Muscle of leg (tissue), 11 donors: ENCODE data around the gene ACSS1. TPM values are rescaled to one million over a fixed set of nuclear protein-coding genes. Genes with fewer than 3 reads are reported as not detected.

Experiments used
- DNase-seq: peaks from one replicate; pipeline ENCODE4 v3.0.0; 2013
- H3K27ac ChIP-seq: one replicate; pipeline ENCODE4 v1.5.1; 2013; ENCODE audit warnings: mild to moderate bottlenecking, low read length, control low read depth
- H3K27me3 ChIP-seq: one replicate; pipeline ENCODE4 v1.6.1; 2013; ENCODE audit warnings: low read length; ENCODE audit not compliant: control insufficient read depth, insufficient read depth
- H3K36me3 ChIP-seq: one replicate; pipeline ENCODE4 v1.6.1; 2013; ENCODE audit warnings: low read length; ENCODE audit not compliant: control insufficient read depth, insufficient read depth
- H3K4me1 ChIP-seq: one replicate; pipeline ENCODE4 v1.6.1; 2013; ENCODE audit warnings: low read length; ENCODE audit not compliant: control insufficient read depth, insufficient read depth
- H3K4me3 ChIP-seq: one replicate; pipeline ENCODE4 v1.5.1; 2013; ENCODE audit warnings: low read length, control low read depth
- H3K9me3 ChIP-seq: replicated peaks from 2 replicates; pipeline ENCODE4 v1.6.1; 2013; ENCODE audit warnings: low read depth, low read length; ENCODE audit not compliant: control insufficient read depth
- WGBS: methylation state at CpG from one replicate; pipeline ENCODE4 v1.1.5; 2013; ENCODE audit warnings: missing lambda C conversion rate; ENCODE audit not compliant: insufficient coverage; 5-methylcytosine and 5-hydroxymethylcytosine counted together
- polyA plus RNA-seq, 8 donors: library from polyadenylated mRNA; unstranded; fragments of 120-200 nt; gene quantifications; one replicate each; pipeline versions ENCODE4 v1.2.1 to v1.2.3, GENCODE V29; 2013; ENCODE audit warnings: inconsistent platforms in 1 of 8, low replicate concordance in 1 of 8; ENCODE audit not compliant: insufficient read length in 8 of 8, insufficient read depth in 1 of 8
- total RNA-seq: library from RNA; stranded (reverse); fragments of 120-200 nt; gene quantifications from one replicate; pipeline ENCODE4 v1.2.4, GENCODE V29; 2013

Gene ACSS1
- total and polyA plus RNA-seq, 9 donors, result 10.5 to 28.9 (median 21.2) TPM

GRCh38 chr20:24989162-24989561 lies 68.8 kb downstream of the ACSS1 start:
- no peaks in the 10 kb centered on the region for H3K36me3 ChIP-seq
- H3K27me3 ChIP-seq, result no peaks in the 10 kb centered on the region
- 93% methylated on average over 3 of the region's 3 CpGs for WGBS
- H3K9me3 ChIP-seq, result no peaks in the 10 kb centered on the region
- DNase-seq, result no peak
- H3K4me1 ChIP-seq, result peaks cover 14% of the 10 kb centered on the region
- no peak overlapping the region for H3K27ac ChIP-seq
- no peak overlapping the region for H3K4me3 ChIP-seq

DNA sequence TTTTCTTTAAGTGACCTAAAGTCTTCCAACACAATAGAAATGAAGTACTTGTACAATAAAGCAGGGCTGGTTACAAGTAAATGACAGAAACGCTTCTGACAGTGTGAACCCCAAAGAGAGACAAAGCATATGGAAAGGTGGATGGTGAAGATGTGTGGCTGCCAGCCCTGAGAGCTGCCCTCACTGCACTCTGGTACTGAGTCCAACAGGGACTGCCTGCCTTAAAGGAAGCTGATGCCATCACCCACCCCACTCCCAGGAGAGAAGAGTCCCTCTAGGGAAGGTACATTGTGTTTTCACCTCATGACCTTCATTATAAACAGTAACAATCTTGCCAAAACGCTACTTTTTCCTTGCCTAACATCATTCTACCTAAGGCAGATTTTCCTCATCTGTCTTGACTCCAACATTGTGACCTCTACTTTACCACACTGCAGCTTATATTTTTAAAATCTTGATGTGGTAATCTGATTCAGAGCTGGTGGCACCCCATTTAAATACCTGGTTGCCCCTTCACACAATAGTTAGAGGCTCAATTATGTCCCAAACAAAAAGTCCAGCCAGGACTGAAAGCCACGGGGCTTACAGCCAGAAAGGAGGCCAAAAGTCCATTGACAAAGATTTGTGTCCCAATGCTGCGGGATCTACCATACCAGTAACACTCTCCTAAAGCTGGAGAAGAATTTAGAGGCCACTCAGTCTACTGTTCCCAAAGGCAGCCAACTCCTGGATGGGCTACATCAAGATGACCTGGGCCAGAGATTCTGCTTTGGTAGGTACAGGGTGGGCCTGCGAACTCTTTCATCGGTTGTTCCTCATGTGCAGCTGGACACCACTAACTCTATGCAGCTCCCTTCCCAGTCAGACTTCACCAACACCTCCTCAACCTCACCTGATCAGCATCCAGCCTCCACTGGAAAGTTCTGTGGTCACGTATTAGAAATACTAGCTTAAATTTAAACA lies 69.8 kb downstream of the ACSS1 start:
- WGBS, result 100% methylated on average over 5 of the region's 7 CpGs
- DNase-seq, result no peak

DNA sequence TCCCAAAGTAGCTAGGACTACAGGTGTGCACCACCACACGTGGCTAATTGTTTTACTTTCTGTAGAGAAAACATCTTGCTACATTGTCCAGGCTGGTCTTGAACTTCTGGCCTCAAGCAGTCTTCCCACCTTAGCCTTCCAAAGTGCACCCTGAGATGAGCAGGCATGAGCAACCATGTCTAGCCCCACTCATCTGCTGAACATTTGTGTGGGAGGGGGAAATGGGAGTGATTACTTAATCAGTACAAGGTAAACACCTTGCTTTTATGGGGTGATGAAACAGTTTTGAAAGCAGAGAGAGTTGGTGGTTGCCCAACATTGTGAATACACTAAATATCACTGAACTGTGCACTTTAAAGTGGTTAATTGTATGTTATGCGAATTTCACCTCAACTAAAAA lies 70.7 kb downstream of the ACSS1 start:
- WGBS, result no CpG with 5 or more reads among the region's 2 CpGs
- H3K4me1 ChIP-seq, result peaks cover 8% of the 10 kb centered on the region

More for the DNA sequence above, 69.8 kb downstream of the ACSS1 start:
- Histone ChIP-seq H3K27ac (no peak overlapping the region), H3K4me3 (no peak overlapping the region), H3K36me3 (peaks cover 2% of the 10 kb centered on the region), H3K27me3 (no peaks in the 10 kb centered on the region), H3K9me3 (no peaks in the 10 kb centered on the region), H3K4me1 (peaks cover 11% of the 10 kb centered on the region)

DNA sequence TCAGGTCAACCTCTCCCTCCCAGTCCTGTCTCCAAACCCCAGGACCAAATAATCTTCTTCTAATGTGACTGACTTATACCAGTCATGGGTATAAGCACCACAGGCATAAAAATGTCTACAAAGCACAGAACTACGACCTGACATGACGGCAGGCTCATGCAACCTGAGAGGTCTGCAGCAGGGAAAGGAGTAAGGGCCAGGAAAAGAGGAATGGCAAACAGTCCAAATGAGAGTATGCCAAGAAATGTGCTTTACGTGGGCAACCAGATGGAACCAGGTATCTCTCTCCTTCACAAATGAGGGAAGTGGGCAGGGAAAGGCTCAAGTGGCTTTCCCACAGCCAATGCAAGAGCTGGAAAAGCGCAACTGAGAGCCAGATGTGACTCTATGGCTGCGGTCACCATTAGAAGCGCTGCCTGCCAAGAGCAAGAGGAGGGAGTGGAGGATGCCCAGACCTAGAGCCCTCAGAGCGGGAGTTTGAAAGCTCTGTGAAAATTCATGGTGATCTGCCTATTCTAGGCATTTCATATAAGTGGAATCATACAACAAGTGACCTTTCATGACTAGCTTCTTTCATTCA lies 71.4 kb downstream of the ACSS1 start:
- H3K27me3 ChIP-seq, result no peaks in the 10 kb centered on the region
- H3K36me3 ChIP-seq, result peaks cover 15% of the 10 kb centered on the region
- no peak for DNase-seq
- WGBS, result 62% methylated on average over 5 of the region's 7 CpGs
- H3K27ac ChIP-seq, result no peak overlapping the region
- H3K4me3 ChIP-seq, result no peak overlapping the region
- H3K4me1 ChIP-seq, result peaks cover 5% of the 10 kb centered on the region
- no peaks in the 10 kb centered on the region for H3K9me3 ChIP-seq

More for the DNA sequence above, 70.7 kb downstream of the ACSS1 start:
- Histone ChIP-seq H3K36me3 (peaks cover 10% of the 10 kb centered on the region), H3K27ac (no peak overlapping the region), H3K4me3 (no peak overlapping the region), H3K27me3 (no peaks in the 10 kb centered on the region), H3K9me3 (no peaks in the 10 kb centered on the region)
- DNase-seq, result no peak

GRCh38 chr20:24985802-24986201 lies 72.1 kb downstream of the ACSS1 start:
- DNase-seq, result peak; percentile 44
- H3K4me1 ChIP-seq, result no peaks in the 10 kb centered on the region
- H3K27me3 ChIP-seq, result no peaks in the 10 kb centered on the region
- H3K9me3 ChIP-seq, result no peaks in the 10 kb centered on the region
- peaks cover 22% of the 10 kb centered on the region for H3K36me3 ChIP-seq
- 41% methylated on average over 4 of the region's 6 CpGs for WGBS
- H3K4me3 ChIP-seq, result no peak overlapping the region
- no peak overlapping the region for H3K27ac ChIP-seq

DNA sequence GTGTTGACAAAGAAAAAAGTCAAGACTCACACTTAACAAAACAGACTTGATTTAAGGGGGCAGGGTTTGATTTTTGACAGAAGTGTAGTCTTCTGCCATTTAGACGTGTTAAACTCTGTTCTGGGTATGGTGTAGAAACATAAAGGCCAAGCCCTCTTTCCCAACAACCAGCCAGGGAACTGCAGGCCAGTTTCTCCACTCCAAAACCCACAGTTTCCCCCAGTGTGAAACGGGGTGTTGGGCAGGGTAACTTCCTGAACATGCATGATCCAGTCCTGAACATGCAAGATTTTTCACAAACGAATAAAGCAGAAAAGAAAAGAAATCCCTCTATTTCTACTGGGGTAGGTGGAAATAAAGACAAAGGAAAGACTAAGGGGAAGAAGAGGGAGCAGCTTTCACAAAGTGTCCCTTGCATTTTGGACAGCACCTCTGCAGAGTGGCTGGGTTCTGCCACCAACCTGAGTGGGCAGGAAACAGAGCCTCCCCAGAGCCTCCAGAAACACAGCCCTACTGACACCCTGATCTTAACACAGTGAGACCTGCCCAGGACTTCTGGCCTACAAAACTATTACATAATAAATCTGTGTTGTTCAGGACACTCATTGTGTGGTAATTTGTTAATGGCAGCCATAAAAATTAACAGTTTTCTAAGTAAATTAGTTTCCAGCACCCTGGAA lies 72.8 kb downstream of the ACSS1 start:
- H3K27ac ChIP-seq, result no peak overlapping the region
- no CpG with 5 or more reads among the region's 3 CpGs for WGBS
- H3K9me3 ChIP-seq, result no peaks in the 10 kb centered on the region
- H3K27me3 ChIP-seq, result no peaks in the 10 kb centered on the region
- H3K4me3 ChIP-seq, result no peak overlapping the region
- H3K4me1 ChIP-seq, result no peaks in the 10 kb centered on the region
- peaks cover 28% of the 10 kb centered on the region for H3K36me3 ChIP-seq
- DNase-seq, result no peak

DNA sequence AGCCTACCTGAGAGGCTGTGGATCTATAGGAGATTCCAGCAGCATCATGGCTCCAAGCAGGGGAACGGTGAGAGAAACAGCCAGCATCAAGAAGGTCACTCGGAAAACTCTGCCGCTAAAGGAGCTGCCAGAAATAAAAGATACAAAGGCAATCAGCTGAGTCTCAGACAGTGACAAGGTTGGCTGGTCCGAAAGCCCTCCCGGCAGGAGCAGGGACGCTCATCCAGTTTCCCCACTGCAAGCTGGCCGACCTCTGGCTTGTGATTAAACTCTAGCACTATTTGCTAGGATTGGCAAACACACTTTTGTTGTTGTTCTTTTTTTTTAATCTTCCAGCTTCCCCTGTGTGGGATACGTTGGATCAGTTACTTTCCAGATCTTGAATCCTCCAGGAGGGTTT lies 74.0 kb downstream of the ACSS1 start:
- no peak overlapping the region for H3K4me3 ChIP-seq
- peaks cover 2% of the 10 kb centered on the region for H3K4me1 ChIP-seq
- no peaks in the 10 kb centered on the region for H3K9me3 ChIP-seq
- 37% methylated on average over 6 of the region's 8 CpGs for WGBS
- no peaks in the 10 kb centered on the region for H3K27me3 ChIP-seq
- no peak overlapping the region for H3K27ac ChIP-seq
- no peak for DNase-seq
- peaks cover 33% of the 10 kb centered on the region for H3K36me3 ChIP-seq

DNA sequence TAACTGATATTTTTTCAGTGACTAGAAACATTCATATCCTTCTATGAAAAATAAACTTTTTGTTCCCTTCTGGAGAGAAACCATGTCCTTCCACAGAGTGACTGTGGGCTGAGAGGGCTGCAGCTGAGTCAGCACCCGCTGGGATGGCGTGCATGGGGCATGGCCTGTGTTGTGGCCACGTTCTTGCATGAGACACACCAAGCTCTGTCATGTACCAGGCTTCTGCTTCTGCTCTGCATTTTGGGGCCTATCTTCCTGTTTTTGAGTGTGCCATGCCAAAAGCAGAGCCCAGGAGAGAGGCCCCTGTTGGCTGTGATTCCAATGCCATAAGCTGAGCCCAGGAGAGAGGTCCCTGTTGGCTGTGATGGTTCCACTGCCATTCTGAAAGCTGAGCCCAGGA lies 76.1 kb downstream of the ACSS1 start:
- no peak overlapping the region for H3K4me3 ChIP-seq
- peaks cover 2% of the 10 kb centered on the region for H3K4me1 ChIP-seq
- H3K27ac ChIP-seq, result no peak overlapping the region
- no peak for DNase-seq
- H3K27me3 ChIP-seq, result no peaks in the 10 kb centered on the region
- H3K36me3 ChIP-seq, result peaks cover 36% of the 10 kb centered on the region
- H3K9me3 ChIP-seq, result no peaks in the 10 kb centered on the region
- WGBS, result 93% methylated on average over 3 of the region's 3 CpGs

DNA sequence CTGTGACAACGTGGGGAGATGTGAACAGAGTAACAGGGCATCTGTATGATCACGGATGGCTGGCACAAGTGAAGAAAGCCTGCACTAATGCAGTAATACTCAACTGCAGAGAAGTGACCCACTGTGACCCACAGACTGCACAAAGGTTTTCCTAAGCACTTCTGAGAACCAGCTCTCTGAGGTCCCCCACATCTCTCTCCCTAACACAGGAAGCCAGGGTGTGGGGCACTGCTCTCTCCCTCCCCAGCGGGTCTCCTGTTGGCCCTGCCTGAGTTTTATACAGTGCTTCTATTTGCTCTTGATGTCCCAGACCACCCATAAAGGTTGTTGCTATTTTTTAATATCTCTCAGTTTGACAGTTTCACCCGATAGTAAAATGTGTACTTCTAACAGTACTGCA lies 76.7 kb downstream of the ACSS1 start:
- Histone ChIP-seq H3K27me3 (no peaks in the 10 kb centered on the region), H3K4me1 (peaks cover 2% of the 10 kb centered on the region), H3K36me3 (peaks cover 39% of the 10 kb centered on the region), H3K4me3 (no peak overlapping the region), H3K9me3 (peaks cover 1% of the 10 kb centered on the region), H3K27ac (no peak overlapping the region)
- DNase-seq, result no peak
- no CpG with 5 or more reads among the region's 4 CpGs for WGBS
